Measurements from ENCODE around the gene AFF3.

Gene AFF3

DNA sequence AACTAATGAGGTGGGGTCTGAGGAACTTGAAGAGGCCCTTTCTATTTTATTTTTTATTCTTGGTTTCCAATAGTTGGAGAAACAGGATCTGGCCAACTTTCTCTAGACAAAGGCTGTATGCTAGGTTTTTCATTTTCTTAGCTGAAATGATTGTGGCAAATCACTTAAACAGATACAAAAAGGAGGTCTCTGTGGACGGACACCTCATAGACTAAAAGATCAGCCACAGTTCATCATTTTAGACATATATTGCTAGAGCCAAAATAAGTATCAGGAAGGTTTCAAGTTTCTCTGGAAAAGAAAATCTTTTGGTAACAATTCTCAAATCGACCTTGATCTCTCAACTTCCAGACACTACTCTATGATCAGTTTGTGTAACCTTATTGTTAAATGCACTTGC, 428.0 kb downstream of the AFF3 start:
- no peak overlapping the region for H2BK15ac ChIP-seq (ENCODE audit: low read depth, poor library complexity, severe bottlenecking)
- H3K23ac ChIP-seq (ENCODE audit: low read length in 2 of 2) = no peak overlapping the region
- H3K4me1 ChIP-seq (ENCODE audit: control insufficient read depth, insufficient read depth, low read depth, low read length) = peaks cover 9% of the 10 kb centered on the region
- H2BK5ac ChIP-seq (ENCODE audit: low read depth, low read length, poor library complexity, severe bottlenecking) = no peak overlapping the region
- H4K91ac ChIP-seq (ENCODE audit: low read length) = no peak overlapping the region
- peaks cover 0 to 44% of the 10 kb centered on the region in 2 experiments for H3K27me3 ChIP-seq (ENCODE audit: control insufficient read depth in 1 of 2, insufficient read depth in 1 of 2, low read length in 2 of 2)
- H3K4me2 ChIP-seq (ENCODE audit: low read length, poor library complexity, severe bottlenecking) = no peak overlapping the region
- no peaks in the 10 kb centered on the region for H3K9me3 ChIP-seq (ENCODE audit: control insufficient read depth, low read length)
- no peaks in the 10 kb centered on the region for H3K36me3 ChIP-seq (ENCODE audit: control insufficient read depth in 1 of 2, insufficient read depth in 2 of 2, low read depth in 1 of 2, low read length in 2 of 2)
- no peak overlapping the region for H3K18ac ChIP-seq (ENCODE audit: low read depth in 1 of 2, low read length in 2 of 2)
- no peak overlapping the region for H2BK12ac ChIP-seq (ENCODE audit: low read length in 2 of 2)
- H3K27ac ChIP-seq (ENCODE audit: low read length, poor library complexity, severe bottlenecking) = no peak overlapping the region
- no peak overlapping the region for H2AFZ ChIP-seq (ENCODE audit: low read depth, low read length)
- no peak overlapping the region for H4K8ac ChIP-seq (ENCODE audit: low read length)
- no CpG with 5 or more reads among the region's 2 CpGs for WGBS
- DNase-seq = no peak
- no peak overlapping the region for H3K9ac ChIP-seq (ENCODE audit: low read length)
- H3K14ac ChIP-seq (ENCODE audit: low read length in 2 of 2) = no peak overlapping the region
- peaks cover 3% of the 10 kb centered on the region for H3K79me1 ChIP-seq (replicated peaks; ENCODE audit: low read length, poor library complexity, severe bottlenecking)
- no peak overlapping the region for H2AK5ac ChIP-seq (ENCODE audit: low read length, severe bottlenecking)
- no peak overlapping the region for H3K4me3 ChIP-seq (ENCODE audit: insufficient read depth in 1 of 2, low read depth in 1 of 2, low read length in 2 of 2)
- H3K4ac ChIP-seq (ENCODE audit: low read depth in 1 of 2, low read length in 2 of 2) = no peak overlapping the region
- no peak overlapping the region for H2BK120ac ChIP-seq (ENCODE audit: low read depth, low read length)

DNA sequence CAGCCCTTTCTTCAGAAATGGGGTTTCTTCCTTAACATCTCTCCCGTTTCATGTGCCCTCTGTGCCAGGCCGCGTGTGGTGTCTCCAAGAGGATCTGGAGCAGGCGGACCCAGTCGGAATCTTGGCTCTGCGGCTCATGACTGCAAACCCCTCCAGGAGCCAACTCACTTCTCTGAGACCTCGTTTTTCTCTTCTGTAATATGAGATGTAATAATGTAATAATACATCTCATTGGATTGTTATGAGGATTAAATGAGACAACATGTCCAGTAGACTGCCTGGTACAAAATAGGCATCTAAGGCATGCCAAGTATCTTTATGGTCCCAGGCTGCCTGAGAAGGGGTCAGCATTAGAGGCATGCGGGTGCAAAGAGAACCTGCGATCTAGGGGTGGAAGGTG, 431.2 kb downstream of the AFF3 start:
- no peak overlapping the region for H3K4ac ChIP-seq (ENCODE audit: low read depth in 1 of 2, low read length in 2 of 2)
- no peak for DNase-seq
- H2BK120ac ChIP-seq (ENCODE audit: low read depth, low read length) = no peak overlapping the region
- H2BK15ac ChIP-seq (ENCODE audit: low read depth, poor library complexity, severe bottlenecking) = no peak overlapping the region
- H2AFZ ChIP-seq (ENCODE audit: low read depth, low read length) = no peak overlapping the region
- H3K14ac ChIP-seq (ENCODE audit: low read length in 2 of 2) = no peak overlapping the region
- peak overlapping the region; percentile 27 for H4K8ac ChIP-seq (ENCODE audit: low read length)
- peak overlapping the region; percentile 34 for H3K4me2 ChIP-seq (ENCODE audit: low read length, poor library complexity, severe bottlenecking)
- H3K23ac ChIP-seq (ENCODE audit: low read length in 2 of 2) = no peak overlapping the region
- peaks cover 5% of the 10 kb centered on the region for H3K79me1 ChIP-seq (replicated peaks; ENCODE audit: low read length, poor library complexity, severe bottlenecking)
- H3K27ac ChIP-seq (ENCODE audit: low read length, poor library complexity, severe bottlenecking) = peak overlapping the region; percentile 84
- no peak overlapping the region for H3K18ac ChIP-seq (ENCODE audit: low read depth in 1 of 2, low read length in 2 of 2)
- H2AK5ac ChIP-seq (ENCODE audit: low read length, severe bottlenecking) = peak overlapping the region; percentile 29
- H3K9ac ChIP-seq (ENCODE audit: low read length) = no peak overlapping the region
- H3K36me3 ChIP-seq (ENCODE audit: control insufficient read depth in 1 of 2, insufficient read depth in 2 of 2, low read depth in 1 of 2, low read length in 2 of 2) = no peaks in the 10 kb centered on the region
- H2BK5ac ChIP-seq (ENCODE audit: low read depth, low read length, poor library complexity, severe bottlenecking) = peak overlapping the region; percentile 19
- WGBS = 86% methylated on average over 8 of the region's 9 CpGs
- no peak overlapping the region for H3K4me3 ChIP-seq (ENCODE audit: insufficient read depth in 1 of 2, low read depth in 1 of 2, low read length in 2 of 2)
- no peak overlapping the region for H4K91ac ChIP-seq (ENCODE audit: low read length)
- peaks cover 9% of the 10 kb centered on the region for H3K4me1 ChIP-seq (ENCODE audit: control insufficient read depth, insufficient read depth, low read depth, low read length)
- peaks cover 0 to 60% of the 10 kb centered on the region in 2 experiments for H3K27me3 ChIP-seq (ENCODE audit: control insufficient read depth in 1 of 2, insufficient read depth in 1 of 2, low read length in 2 of 2)
- no peaks in the 10 kb centered on the region for H3K9me3 ChIP-seq (ENCODE audit: control insufficient read depth, low read length)
- H2BK12ac ChIP-seq (ENCODE audit: low read length in 2 of 2) = no peak overlapping the region

DNA sequence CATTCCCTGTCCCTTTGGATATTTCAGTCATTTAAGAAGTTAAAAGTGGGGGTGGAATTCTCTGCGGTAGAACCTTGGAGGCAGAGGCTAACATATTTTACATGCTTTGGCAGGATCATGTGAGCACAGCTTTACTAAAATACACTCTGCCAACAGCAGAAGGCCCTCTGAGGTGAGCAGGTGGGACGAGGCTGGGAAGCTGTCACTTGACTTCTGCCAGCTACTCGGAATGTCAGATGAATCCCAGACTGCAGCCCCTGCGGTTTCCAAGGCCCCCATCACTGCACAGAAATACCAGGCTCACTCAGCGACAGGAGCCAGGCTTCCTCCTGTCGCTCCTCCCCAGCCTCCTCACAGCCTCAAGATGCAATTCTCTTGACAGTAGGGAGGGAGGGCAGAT, 431.7 kb downstream of the AFF3 start:
- Histone ChIP-seq H3K27me3 (ENCODE audit: control insufficient read depth in 1 of 2, insufficient read depth in 1 of 2, low read length in 2 of 2) (peaks cover 0 to 60% of the 10 kb centered on the region in 2 experiments), H3K27ac (ENCODE audit: low read length, poor library complexity, severe bottlenecking) (peak overlapping the region; percentile 84), H4K8ac (ENCODE audit: low read length) (no peak overlapping the region), H3K9ac (ENCODE audit: low read length) (no peak overlapping the region), H3K18ac (ENCODE audit: low read depth in 1 of 2, low read length in 2 of 2) (no peak overlapping the region), H3K36me3 (ENCODE audit: control insufficient read depth in 1 of 2, insufficient read depth in 2 of 2, low read depth in 1 of 2, low read length in 2 of 2) (no peaks in the 10 kb centered on the region), H2BK12ac (ENCODE audit: low read length in 2 of 2) (no peak overlapping the region), H3K4ac (ENCODE audit: low read depth in 1 of 2, low read length in 2 of 2) (no peak overlapping the region), H3K14ac (ENCODE audit: low read length in 2 of 2) (no peak overlapping the region), H2AK5ac (ENCODE audit: low read length, severe bottlenecking) (no peak overlapping the region), H2BK5ac (ENCODE audit: low read depth, low read length, poor library complexity, severe bottlenecking) (peak overlapping the region; percentile 19), H3K4me1 (ENCODE audit: control insufficient read depth, insufficient read depth, low read depth, low read length) (peaks cover 9% of the 10 kb centered on the region), H4K91ac (ENCODE audit: low read length) (no peak overlapping the region), H3K4me3 (ENCODE audit: insufficient read depth in 1 of 2, low read depth in 1 of 2, low read length in 2 of 2) (no peak overlapping the region), H2BK15ac (ENCODE audit: low read depth, poor library complexity, severe bottlenecking) (no peak overlapping the region), H3K4me2 (ENCODE audit: low read length, poor library complexity, severe bottlenecking) (peak overlapping the region; percentile 34), H3K23ac (ENCODE audit: low read length in 2 of 2) (no peak overlapping the region), H2AFZ (ENCODE audit: low read depth, low read length) (no peak overlapping the region), H2BK120ac (ENCODE audit: low read depth, low read length) (no peak overlapping the region), H3K79me1 (replicated peaks; ENCODE audit: low read length, poor library complexity, severe bottlenecking) (peaks cover 7% of the 10 kb centered on the region), H3K9me3 (ENCODE audit: control insufficient read depth, low read length) (no peaks in the 10 kb centered on the region)
- no peak for DNase-seq
- WGBS = 39% methylated on average over 4 of the region's 6 CpGs

DNA sequence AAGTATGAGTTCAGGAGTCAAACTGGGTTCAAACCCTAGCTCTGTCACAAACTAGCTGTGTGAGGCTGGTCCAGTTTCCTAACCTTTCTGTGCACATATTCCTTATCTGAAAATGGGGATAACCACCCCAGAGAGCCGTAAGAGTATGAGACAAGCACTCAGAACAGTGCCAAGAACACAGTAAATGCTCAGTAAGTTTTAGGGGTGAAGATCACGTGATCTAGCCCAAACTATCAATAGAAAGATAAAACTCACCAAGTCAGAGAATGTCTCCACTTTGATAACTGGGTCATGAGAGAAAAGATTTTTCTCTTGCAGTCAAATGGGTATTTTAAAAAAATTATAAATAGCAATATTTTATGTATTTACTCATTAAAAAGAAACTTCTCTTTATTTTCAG, 433.2 kb downstream of the AFF3 start:
- H3K18ac ChIP-seq (ENCODE audit: low read depth in 1 of 2, low read length in 2 of 2) = no peak overlapping the region
- H2AFZ ChIP-seq (ENCODE audit: low read depth, low read length) = no peak overlapping the region
- H3K9me3 ChIP-seq (ENCODE audit: control insufficient read depth, low read length) = no peaks in the 10 kb centered on the region
- H3K4me2 ChIP-seq (ENCODE audit: low read length, poor library complexity, severe bottlenecking) = no peak overlapping the region
- no peak overlapping the region for H2BK12ac ChIP-seq (ENCODE audit: low read length in 2 of 2)
- no peak overlapping the region for H3K4ac ChIP-seq (ENCODE audit: low read depth in 1 of 2, low read length in 2 of 2)
- no peaks in the 10 kb centered on the region for H3K36me3 ChIP-seq (ENCODE audit: control insufficient read depth in 1 of 2, insufficient read depth in 2 of 2, low read depth in 1 of 2, low read length in 2 of 2)
- H3K9ac ChIP-seq (ENCODE audit: low read length) = no peak overlapping the region
- H3K23ac ChIP-seq (ENCODE audit: low read length in 2 of 2) = no peak overlapping the region
- H3K27ac ChIP-seq (ENCODE audit: low read length, poor library complexity, severe bottlenecking) = no peak overlapping the region
- 100% methylated on average over 1 of the region's 2 CpGs for WGBS
- H2AK5ac ChIP-seq (ENCODE audit: low read length, severe bottlenecking) = peak overlapping the region; percentile 84
- no peak overlapping the region for H2BK15ac ChIP-seq (ENCODE audit: low read depth, poor library complexity, severe bottlenecking)
- H2BK120ac ChIP-seq (ENCODE audit: low read depth, low read length) = no peak overlapping the region
- DNase-seq = no peak
- H3K14ac ChIP-seq (ENCODE audit: low read length in 2 of 2) = no peak overlapping the region
- H4K8ac ChIP-seq (ENCODE audit: low read length) = no peak overlapping the region
- H3K27me3 ChIP-seq (ENCODE audit: control insufficient read depth in 1 of 2, insufficient read depth in 1 of 2, low read length in 2 of 2) = peaks cover 0 to 49% of the 10 kb centered on the region in 2 experiments
- H3K4me3 ChIP-seq (ENCODE audit: insufficient read depth in 1 of 2, low read depth in 1 of 2, low read length in 2 of 2) = no peak overlapping the region
- H3K4me1 ChIP-seq (ENCODE audit: control insufficient read depth, insufficient read depth, low read depth, low read length) = peaks cover 9% of the 10 kb centered on the region
- no peak overlapping the region for H2BK5ac ChIP-seq (ENCODE audit: low read depth, low read length, poor library complexity, severe bottlenecking)
- peaks cover 8% of the 10 kb centered on the region for H3K79me1 ChIP-seq (replicated peaks; ENCODE audit: low read length, poor library complexity, severe bottlenecking)
- H4K91ac ChIP-seq (ENCODE audit: low read length) = no peak overlapping the region

Measured in mesenchymal stem cell (in vitro differentiated cells and primary cell).